Activated naive CD8-positive, alpha-beta T cell treated with anti-CD3 and anti-CD28 coated beads, Interleukin-2, amount 10 ng/mL, durations not matched to agents 7 days and 5 days (primary cell): ENCODE data around the gene MCM8. TPM values are rescaled to one million over a fixed set of nuclear protein-coding genes. Genes with fewer than 3 reads are reported as not detected.

ENCODE experiments used
- ATAC-seq: fragments of 150-1000 bp; cut with Tn5 transposase; one replicate; pipeline ENCODE4 v1.10.0; 2021; ENCODE audit warnings: low read depth, moderate library complexity
- POLR2A ChIA-PET: fragments of 350-600 bp; sonication (Branson Sonifier 250); formaldehyde crosslinking; loops from one replicate; lab custom pipeline; 2021; ENCODE audit warnings: antibody characterized with exemption; lab: Charles Lee
- DNase-seq: peaks from one replicate; pipeline ENCODE4 v3.0.0; 2021
- H3K27ac Mint-ChIP-seq: one replicate; pipeline ENCODE4 v1.8.0; 2022; ENCODE audit warnings: mild to moderate bottlenecking, mixed read lengths
- H3K27me3 Mint-ChIP-seq: one replicate; pipeline ENCODE4 v1.8.0; 2022; ENCODE audit warnings: mild to moderate bottlenecking, moderate library complexity, mixed read lengths
- H3K36me3 Mint-ChIP-seq: one replicate; pipeline ENCODE4 v1.8.0; 2021; ENCODE audit warnings: mild to moderate bottlenecking, mixed read lengths
- H3K4me1 Mint-ChIP-seq: one replicate; pipeline ENCODE4 v1.8.0; 2021; ENCODE audit warnings: mixed read lengths
- H3K4me3 Mint-ChIP-seq: one replicate; pipeline ENCODE4 v1.8.0; 2022; ENCODE audit warnings: mild to moderate bottlenecking, moderate library complexity, mixed read lengths
- H3K9me3 Mint-ChIP-seq: one replicate; pipeline ENCODE4 v1.8.0; 2021; ENCODE audit warnings: mixed read lengths
- total RNA-seq, 2 experiments: library from RNA; stranded (reverse); gene quantifications; one replicate each; pipeline ENCODE4 v1.2.3, GENCODE V29; 2021

The MCM8 gene
- total RNA-seq, 2 experiments from 2014 or later = 22.6 to 23.5 TPM

DNA sequence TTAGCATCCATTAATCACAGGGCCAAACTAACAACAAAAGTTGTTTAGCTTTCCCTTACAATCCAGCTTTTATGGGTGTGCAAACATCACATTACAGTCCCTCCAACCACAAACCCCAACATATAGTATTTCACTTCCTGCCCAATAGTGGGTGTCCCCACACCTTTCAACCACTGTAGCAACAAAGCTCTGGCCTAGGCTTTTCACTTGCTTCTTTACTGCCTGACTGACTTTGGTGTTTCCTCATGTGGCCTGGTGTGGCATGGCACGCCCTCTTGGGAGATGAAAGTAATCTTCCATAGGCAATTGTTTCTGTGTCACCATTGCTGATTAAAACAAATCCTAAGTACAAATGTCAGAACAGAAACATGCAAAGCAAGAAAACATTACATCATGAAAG is 46.3 kb downstream of the MCM8 start:
- Mint-ChIP-seq H3K4me3 (peak overlapping the region; percentile 50), H3K36me3 (peaks cover 8% of the 10 kb centered on the region), H3K27me3 (no peaks in the 10 kb centered on the region), H3K9me3 (no peaks in the 10 kb centered on the region), H3K27ac (peak overlapping the region; percentile 37), H3K4me1 (peaks cover 22% of the 10 kb centered on the region)
- ATAC-seq = peak; percentile 95
- DNase-seq = peak; percentile 43
- POLR2A ChIA-PET = interaction anchor here (1.2 to 1.6 kb wide), 2 partner anchors 16 to 46 kb away, joined by 4 to 8 read pairs; partner anchors contain the start of genes MCM8 and TRMT6

DNA sequence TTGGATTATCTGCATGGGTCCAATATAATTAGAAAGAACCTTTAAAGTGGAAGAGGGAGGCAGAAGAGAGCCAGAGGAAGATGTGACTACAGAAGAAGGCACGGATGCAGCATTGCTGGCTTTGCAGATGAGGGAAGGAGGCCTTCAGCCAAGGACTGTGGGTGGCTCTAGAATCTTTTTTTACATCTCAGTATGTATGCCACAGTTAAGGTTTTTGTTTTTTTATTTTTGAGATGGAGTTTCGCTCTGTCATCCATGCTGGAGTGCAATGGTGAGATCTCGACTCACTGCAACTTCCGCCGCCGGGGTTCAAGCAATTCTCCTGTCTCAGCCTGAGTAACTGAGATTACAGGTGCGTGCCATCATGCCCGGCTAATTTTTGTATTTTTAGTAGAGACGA is 49.3 kb downstream of the MCM8 start:
- peaks cover 27% of the 10 kb centered on the region for H3K4me1 Mint-ChIP-seq
- H3K4me3 Mint-ChIP-seq = no peak overlapping the region
- no peak overlapping the region for H3K27ac Mint-ChIP-seq
- ATAC-seq = no peak
- peaks cover 8% of the 10 kb centered on the region for H3K36me3 Mint-ChIP-seq
- H3K9me3 Mint-ChIP-seq = no peaks in the 10 kb centered on the region
- no peak for DNase-seq
- POLR2A ChIA-PET = no interaction called here
- H3K27me3 Mint-ChIP-seq = no peaks in the 10 kb centered on the region

DNA sequence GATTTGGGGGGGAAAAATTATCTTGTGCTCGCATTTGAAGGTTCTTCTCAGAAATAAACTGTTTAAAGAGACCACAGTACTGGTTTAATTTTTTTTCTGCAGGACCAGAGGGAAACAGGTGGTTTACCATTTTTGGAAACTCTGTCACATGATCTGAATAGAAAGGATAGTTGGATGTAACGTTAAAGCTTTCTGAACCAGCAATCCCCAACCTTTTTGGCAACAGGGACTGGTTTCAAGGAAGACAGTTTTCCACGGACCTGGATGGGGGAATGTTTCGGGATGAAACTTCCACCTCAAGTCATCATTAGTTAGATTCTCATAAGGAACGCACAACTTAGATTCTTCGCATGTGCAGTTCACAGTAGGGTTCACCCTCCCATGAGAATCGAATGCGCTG is 50.4 kb downstream of the MCM8 start:
- Mint-ChIP-seq H3K36me3 (no peaks in the 10 kb centered on the region), H3K27ac (peak overlapping the region; percentile 75), H3K4me3 (no peak overlapping the region), H3K27me3 (no peaks in the 10 kb centered on the region), H3K9me3 (no peaks in the 10 kb centered on the region), H3K4me1 (peaks cover 25% of the 10 kb centered on the region)
- ATAC-seq (no peak), DNase-seq (no peak)
- POLR2A ChIA-PET = interaction anchor here (0.7 kb wide), 1 partner anchor 11 kb away, joined by 3 read pairs; no protein-coding TSS in a partner anchor

DNA sequence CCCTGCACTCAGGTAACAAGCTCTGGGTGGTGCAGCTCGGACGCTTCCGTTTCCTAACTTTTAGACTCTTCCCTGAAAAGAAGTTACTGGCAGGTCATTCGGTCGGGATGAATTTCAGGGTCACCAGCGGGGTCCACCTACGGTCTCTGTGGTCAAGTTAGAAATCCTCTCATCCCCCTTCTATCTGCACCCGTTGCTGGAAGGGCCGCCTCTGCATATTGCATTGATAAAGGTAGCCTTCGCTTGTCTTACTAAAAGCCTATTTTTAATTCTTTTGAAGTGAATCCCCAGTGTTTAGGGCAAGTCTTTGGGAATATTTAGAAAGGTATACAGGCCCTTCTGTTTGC is 56.1 kb downstream of the MCM8 start:
- Mint-ChIP-seq H3K27ac (peak overlapping the region; percentile 89), H3K36me3 (peaks cover 6% of the 10 kb centered on the region), H3K9me3 (no peaks in the 10 kb centered on the region), H3K4me3 (peak overlapping the region; percentile 98), H3K4me1 (peaks cover 19% of the 10 kb centered on the region), H3K27me3 (no peaks in the 10 kb centered on the region)
- POLR2A ChIA-PET = interaction anchor here (0.6 kb wide), 1 partner anchor 211 kb away, joined by 3 read pairs; no protein-coding TSS in a partner anchor
- no peak for DNase-seq
- ATAC-seq = no peak

DNA sequence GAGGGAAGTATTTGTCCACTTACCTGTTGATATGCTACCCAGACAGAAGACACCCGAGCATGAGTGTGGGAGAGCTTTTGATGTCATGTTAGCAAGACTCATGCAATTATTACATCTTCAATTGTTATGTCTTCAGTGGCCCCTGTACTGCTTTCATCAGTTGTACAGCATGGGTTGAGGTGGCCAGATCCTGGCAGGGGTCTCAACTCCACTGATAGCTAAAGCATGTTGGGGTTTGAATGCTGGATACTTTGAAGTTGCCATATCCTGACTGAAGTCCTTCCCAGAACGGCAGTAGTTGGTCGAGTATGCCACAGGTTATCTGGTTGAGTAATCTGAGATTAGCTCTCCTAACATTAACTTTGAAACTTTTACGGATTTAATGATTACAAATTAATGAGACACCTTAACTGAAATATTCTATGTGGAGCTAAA is 56.7 kb downstream of the MCM8 start:
- Mint-ChIP-seq H3K27ac (no peak overlapping the region), H3K36me3 (peaks cover 9% of the 10 kb centered on the region), H3K9me3 (no peaks in the 10 kb centered on the region), H3K27me3 (no peaks in the 10 kb centered on the region), H3K4me1 (peaks cover 19% of the 10 kb centered on the region), H3K4me3 (peak overlapping the region; percentile 98)
- POLR2A ChIA-PET = interaction anchor here (0.5 to 0.8 kb wide), 3 partner anchors 13 to 212 kb away, joined by 3 read pairs; no protein-coding TSS in a partner anchor
- no peak for DNase-seq
- no peak for ATAC-seq

DNA sequence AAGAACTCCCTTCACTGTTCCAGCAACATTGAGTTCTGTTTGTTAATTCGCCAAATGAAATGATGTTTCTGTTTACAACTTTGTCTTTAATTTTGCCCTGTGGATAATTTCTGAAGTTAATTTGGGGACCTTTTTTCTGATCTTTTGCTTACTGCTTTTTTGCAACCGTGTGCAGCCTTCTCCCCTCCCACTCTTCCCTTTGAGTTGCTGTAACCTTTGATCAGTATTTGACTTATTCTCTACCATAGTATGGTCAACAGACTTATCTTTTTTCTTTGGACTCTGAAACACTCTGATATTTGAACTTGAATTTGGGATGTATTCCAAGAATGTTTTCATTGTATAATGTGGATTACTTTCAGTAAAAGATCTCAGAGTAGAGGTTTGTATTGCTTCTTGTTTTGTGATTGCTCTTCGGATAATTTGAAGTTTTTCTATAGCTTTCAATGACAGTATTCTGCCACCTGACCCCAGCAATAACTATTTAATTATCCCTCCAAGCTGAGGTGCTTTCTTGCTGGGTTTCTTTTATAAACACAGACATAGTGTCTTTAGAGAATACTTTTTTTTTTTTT is 57.2 kb downstream of the MCM8 start:
- Mint-ChIP-seq H3K27me3 (no peaks in the 10 kb centered on the region), H3K9me3 (no peaks in the 10 kb centered on the region), H3K4me1 (peaks cover 21% of the 10 kb centered on the region), H3K36me3 (peaks cover 14% of the 10 kb centered on the region), H3K4me3 (peak overlapping the region; percentile 98), H3K27ac (no peak overlapping the region)
- ATAC-seq = no peak
- DNase-seq = no peak
- POLR2A ChIA-PET = interaction anchor here (0.5 to 0.8 kb wide), 2 partner anchors 14 to 16 kb away, joined by 3 read pairs; no protein-coding TSS in a partner anchor

DNA sequence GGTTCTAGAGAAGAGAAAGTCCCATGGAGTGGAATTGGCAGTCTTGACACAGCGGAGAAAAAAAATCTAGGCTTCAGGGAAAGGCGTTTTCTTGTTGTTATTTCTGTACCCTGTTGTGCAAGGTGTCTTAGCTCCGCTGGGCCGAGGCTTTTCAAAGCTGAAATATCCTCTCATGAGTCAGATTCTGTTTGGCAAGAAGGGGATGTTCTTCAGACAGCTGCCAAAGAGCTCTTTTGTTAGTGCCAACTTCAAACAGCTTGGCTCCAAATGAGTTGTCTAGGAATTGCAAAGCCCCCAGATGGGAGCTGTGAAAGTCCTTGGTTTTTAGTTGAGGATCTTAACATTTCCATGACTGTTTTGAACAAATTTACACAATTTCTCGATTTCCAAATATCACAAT is 57.8 kb downstream of the MCM8 start:
- Mint-ChIP-seq H3K4me3 (no peak overlapping the region), H3K4me1 (peaks cover 20% of the 10 kb centered on the region), H3K9me3 (no peaks in the 10 kb centered on the region), H3K27me3 (no peaks in the 10 kb centered on the region), H3K36me3 (peaks cover 18% of the 10 kb centered on the region), H3K27ac (no peak overlapping the region)
- ATAC-seq (no peak), DNase-seq (no peak)
- POLR2A ChIA-PET = no interaction called here

DNA sequence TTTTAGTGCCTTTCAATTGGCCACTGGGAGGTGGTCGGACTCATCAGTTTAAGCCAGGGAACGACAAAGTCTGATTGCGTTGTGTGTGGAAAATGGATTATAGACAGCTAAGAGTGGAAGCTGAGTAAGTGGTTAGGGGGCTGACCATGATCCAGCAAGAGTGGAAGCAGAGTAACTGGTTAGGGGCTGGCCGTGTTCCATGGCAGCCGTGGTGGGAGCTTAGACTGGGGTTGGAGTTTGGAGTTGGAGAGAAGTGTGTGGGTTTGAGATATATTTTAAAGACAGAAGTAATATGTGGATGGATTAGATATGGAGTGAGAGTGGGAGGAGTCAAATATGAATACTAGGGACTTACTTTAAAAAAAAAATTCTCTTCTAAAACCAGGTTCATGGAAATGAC is 61.7 kb downstream of the MCM8 start:
- Mint-ChIP-seq H3K36me3 (peaks cover 40% of the 10 kb centered on the region), H3K27ac (no peak overlapping the region)
- POLR2A ChIA-PET = no interaction called here

DNA sequence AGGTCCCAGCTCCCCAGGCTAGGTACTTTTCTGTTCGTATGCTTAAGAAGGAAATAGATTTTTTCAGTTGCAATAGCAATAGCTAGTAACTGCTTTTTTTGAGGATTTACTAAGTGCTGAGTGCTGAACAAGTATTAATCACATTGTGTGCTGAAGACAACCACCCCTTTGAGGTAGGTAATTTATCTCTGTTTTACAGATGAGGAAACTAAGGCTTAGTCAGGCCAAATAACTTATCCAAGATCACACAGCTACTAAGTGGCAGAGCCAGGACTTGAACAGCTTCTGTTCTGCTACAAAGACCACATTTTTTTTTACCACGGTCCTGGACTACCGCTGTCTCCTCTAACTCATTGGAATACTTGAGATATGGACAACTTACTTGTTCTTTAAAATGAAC is 63.6 kb downstream of the MCM8 start:
- peaks cover 53% of the 10 kb centered on the region for H3K36me3 Mint-ChIP-seq
- POLR2A ChIA-PET = interaction anchor here (0.7 kb wide), 1 partner anchor 16 kb away, joined by 3 read pairs; no protein-coding TSS in a partner anchor
- no peaks in the 10 kb centered on the region for H3K9me3 Mint-ChIP-seq
- DNase-seq (no peak), ATAC-seq (no peak)
- H3K27me3 Mint-ChIP-seq = no peaks in the 10 kb centered on the region
- no peak overlapping the region for H3K4me3 Mint-ChIP-seq
- H3K4me1 Mint-ChIP-seq = peaks cover 10% of the 10 kb centered on the region
- H3K27ac Mint-ChIP-seq = no peak overlapping the region

More for the DNA sequence above, 61.7 kb downstream of the MCM8 start:
- H3K9me3 Mint-ChIP-seq = no peaks in the 10 kb centered on the region
- no peak for ATAC-seq
- H3K4me3 Mint-ChIP-seq = no peak overlapping the region
- H3K27me3 Mint-ChIP-seq = no peaks in the 10 kb centered on the region
- H3K4me1 Mint-ChIP-seq = peaks cover 20% of the 10 kb centered on the region
- DNase-seq = no peak

DNA sequence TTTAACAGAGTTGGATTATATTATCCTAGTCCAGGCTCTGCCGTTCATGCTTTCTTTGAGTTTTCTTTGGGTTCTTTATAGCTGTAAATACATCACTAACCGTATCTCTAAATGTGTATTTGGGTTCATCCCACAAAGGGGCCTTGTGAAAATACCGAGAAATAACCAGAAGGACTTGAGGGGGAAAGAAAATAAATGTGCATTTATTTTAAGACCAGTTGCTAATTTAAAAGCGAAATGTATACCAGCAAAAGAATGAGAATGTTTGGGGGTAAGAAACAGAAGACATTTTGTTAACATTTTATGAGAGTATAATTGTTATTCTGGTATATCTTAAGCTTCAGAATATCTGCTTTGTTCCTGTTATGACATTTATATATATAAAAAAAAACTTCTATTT is 64.5 kb downstream of the MCM8 start:
- Mint-ChIP-seq H3K9me3 (no peaks in the 10 kb centered on the region), H3K4me1 (peaks cover 10% of the 10 kb centered on the region), H3K27ac (no peak overlapping the region), H3K27me3 (no peaks in the 10 kb centered on the region), H3K36me3 (peaks cover 53% of the 10 kb centered on the region), H3K4me3 (no peak overlapping the region)
- DNase-seq (no peak), ATAC-seq (no peak)
- POLR2A ChIA-PET = no interaction called here

DNA sequence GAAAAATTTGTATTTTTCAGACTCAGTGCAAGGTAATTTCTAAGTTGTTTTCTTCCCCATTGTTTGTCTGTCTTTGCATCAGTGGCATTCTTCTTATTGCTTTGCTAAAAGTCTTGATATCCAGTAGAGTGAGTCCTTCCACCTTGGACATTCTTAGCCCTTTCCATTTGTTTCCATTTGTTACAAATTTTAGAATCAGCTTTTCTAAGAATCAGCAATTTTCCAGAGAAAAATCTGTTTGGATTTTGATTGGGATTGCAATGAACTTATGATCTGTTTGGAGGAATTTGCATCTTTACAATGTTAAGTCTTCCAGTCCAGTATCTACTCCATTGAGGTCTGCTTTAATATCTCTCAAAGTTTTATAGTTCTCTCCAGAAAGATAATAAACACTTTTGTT is 67.0 kb downstream of the MCM8 start:
- POLR2A ChIA-PET = no interaction called here
- peaks cover 11% of the 10 kb centered on the region for H3K4me1 Mint-ChIP-seq
- DNase-seq = no peak
- ATAC-seq = no peak
- H3K36me3 Mint-ChIP-seq = peaks cover 47% of the 10 kb centered on the region
- no peak overlapping the region for H3K27ac Mint-ChIP-seq
- H3K27me3 Mint-ChIP-seq = no peaks in the 10 kb centered on the region
- no peak overlapping the region for H3K4me3 Mint-ChIP-seq
- no peaks in the 10 kb centered on the region for H3K9me3 Mint-ChIP-seq

DNA sequence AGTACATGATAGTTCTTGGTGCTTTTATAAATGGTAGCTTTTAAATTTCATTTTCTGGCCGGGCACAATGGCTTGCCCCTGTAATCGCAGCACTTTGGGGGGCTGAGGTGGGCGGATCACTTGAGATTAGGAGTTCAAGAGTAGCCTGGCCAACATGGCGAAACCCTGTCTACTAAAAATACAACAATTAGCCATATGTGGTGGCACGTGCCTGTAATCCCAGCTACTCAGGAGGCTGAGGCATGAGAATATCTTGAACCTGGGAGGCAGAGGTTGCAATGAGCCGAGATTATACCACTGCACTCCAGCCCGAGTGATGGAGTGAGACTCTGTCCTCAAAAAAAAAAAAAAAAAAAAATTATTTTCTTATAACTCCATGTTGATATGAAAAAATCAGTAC is 67.4 kb downstream of the MCM8 start:
- DNase-seq (no peak), ATAC-seq (no peak)
- no peaks in the 10 kb centered on the region for H3K9me3 Mint-ChIP-seq
- no peaks in the 10 kb centered on the region for H3K27me3 Mint-ChIP-seq
- H3K4me1 Mint-ChIP-seq = peaks cover 12% of the 10 kb centered on the region
- H3K4me3 Mint-ChIP-seq = no peak overlapping the region
- no peak overlapping the region for H3K27ac Mint-ChIP-seq
- POLR2A ChIA-PET = no interaction called here
- peaks cover 48% of the 10 kb centered on the region for H3K36me3 Mint-ChIP-seq

DNA sequence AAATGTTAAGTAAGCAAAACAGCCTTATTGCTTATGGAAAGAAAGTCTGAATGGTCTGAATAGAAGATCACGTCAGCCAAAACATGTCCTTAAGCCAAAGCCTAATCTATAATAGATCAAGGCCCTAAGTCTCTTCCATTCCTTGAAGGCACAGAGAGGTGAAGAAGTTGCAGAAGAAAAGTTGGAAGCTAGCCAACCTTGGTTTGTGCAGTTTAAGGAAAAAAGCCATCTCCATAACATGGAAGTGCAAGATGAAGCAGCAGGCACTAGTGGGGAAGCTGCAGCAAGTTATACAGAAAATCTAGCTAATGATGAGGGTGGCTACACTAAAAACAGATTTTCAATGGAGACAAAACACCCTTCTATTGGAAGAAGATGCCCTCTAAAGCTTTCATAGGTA is 74.3 kb downstream of the MCM8 start:
- no peak overlapping the region for H3K4me3 Mint-ChIP-seq
- peaks cover 48% of the 10 kb centered on the region for H3K36me3 Mint-ChIP-seq
- H3K9me3 Mint-ChIP-seq = no peaks in the 10 kb centered on the region
- H3K4me1 Mint-ChIP-seq = peaks cover 23% of the 10 kb centered on the region
- DNase-seq (no peak), ATAC-seq (no peak)
- H3K27me3 Mint-ChIP-seq = no peaks in the 10 kb centered on the region
- POLR2A ChIA-PET = no interaction called here
- no peak overlapping the region for H3K27ac Mint-ChIP-seq

DNA sequence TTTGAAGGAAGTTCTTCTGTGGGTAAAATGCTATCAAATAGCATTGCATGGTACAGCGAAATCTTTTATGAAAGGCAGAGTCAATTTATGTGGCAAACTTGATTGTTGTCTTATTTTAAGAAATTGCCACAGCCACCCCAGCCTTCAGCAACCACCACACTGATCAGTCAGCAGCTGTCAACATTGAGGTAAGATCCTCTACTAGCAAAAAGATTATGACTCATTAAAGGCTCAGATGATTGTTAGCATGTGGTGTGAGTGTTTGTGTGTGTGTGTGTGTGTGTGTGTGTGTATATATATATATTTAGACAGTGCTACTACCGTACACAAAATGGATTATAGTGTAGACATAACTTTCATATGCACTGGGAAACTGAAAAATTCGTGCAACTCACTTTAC is 75.6 kb downstream of the MCM8 start:
- POLR2A ChIA-PET = no interaction called here
- no peaks in the 10 kb centered on the region for H3K9me3 Mint-ChIP-seq
- H3K4me1 Mint-ChIP-seq = peaks cover 28% of the 10 kb centered on the region
- no peaks in the 10 kb centered on the region for H3K27me3 Mint-ChIP-seq
- peaks cover 45% of the 10 kb centered on the region for H3K36me3 Mint-ChIP-seq
- H3K27ac Mint-ChIP-seq = no peak overlapping the region
- ATAC-seq (peak; percentile 71), DNase-seq (no peak)
- no peak overlapping the region for H3K4me3 Mint-ChIP-seq
